GM19397 (cell line): Measurements from ENCODE around the gene LAMC1.
"Not testable (repeated sequence)": the region's sequence is repeated elsewhere in the genome, so short reads cannot be mapped to it uniquely, and the experiment has no call there.

Source experiments
- ATAC-seq: cut with Tn5 transposase; IDR thresholded peaks from one replicate; pipeline ENCODE4 v1.9.1; 2021; ENCODE audit warnings: mild to moderate bottlenecking, moderate library complexity; ENCODE audit not compliant: unreplicated experiment

Gene LAMC1

DNA sequence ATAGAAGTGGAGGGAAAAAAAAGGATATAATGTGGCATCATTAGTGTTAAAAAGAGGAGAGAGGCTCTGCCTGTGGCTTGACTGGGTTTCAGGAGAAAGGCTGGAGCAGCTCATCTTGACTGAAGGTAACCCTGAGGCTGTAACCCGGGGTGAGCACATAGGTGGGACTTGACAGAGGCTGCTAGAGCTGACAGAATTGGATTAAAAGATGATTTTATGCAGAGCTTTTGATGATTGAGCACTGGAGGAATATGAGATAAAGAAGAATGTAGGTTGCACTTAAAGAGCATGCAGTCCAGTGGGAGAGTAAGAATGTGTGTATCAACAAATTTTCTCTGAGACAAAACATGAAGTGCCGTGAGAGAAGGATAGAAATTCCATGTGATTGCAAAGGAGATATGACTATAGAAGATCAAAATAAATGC lies 17.3 kb downstream of the LAMC1 start:
- no peak for ATAC-seq

DNA sequence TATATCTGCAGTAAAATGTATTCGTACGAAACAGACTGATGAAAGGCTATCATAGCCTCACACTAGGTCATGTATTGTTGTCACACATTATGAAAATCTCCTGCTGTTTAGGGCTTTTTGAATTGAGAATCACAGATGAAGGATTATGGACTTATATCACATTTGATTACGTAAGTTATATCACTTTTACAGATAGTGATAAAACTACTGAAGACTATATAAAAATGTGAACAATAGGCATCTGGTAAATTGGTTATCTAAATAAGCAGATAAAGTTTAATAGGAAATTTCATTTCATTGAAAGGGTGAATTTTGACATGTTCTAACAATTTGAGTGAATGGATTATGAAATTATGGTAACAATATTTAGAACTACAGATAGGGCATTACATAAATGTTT lies 20.0 kb downstream of the LAMC1 start:
- ATAC-seq = no peak

- no peak for ATAC-seq
These were observed 20.9 kb downstream of the LAMC1 start for GRCh38 chr1:183043872-183044854.

DNA sequence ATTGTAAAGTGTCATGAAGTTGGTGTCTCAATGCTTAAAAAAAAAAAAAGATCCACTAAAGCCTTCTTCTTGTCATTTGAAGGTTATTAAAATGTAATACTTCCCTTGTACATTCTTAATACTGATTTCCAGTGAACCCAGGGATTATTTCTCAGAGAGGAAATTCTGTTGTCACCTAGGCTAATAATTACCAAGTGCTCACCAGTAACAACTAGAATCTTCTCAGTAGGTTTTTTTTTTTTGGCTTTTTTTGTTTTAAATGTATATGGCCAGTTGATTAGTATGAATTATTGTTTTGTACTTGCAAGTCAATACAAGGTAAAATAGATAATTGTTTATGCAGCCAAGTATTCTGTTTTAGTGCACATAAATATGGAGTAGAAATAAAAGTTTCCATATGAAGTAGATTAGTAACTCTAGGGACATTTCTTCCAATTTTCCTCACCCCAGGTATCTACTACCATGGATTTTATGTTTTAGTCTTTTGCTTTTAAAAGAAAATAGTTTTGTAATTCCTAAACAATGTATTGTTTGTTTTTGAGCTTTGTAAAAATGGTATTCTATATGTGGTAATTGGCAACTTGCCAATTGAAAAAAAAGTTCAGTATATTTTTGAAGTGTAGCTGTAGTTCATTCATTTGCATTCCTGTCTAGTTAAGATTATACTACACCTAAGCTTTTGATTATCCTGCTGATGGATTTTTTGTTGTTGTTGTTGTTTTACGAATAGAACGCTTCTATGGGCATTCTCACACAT lies 21.9 kb downstream of the LAMC1 start:
- no peak for ATAC-seq

GRCh38 chr1:183048087-183049085 lies 25.2 kb downstream of the LAMC1 start:
- ATAC-seq = peak; percentile 99

DNA sequence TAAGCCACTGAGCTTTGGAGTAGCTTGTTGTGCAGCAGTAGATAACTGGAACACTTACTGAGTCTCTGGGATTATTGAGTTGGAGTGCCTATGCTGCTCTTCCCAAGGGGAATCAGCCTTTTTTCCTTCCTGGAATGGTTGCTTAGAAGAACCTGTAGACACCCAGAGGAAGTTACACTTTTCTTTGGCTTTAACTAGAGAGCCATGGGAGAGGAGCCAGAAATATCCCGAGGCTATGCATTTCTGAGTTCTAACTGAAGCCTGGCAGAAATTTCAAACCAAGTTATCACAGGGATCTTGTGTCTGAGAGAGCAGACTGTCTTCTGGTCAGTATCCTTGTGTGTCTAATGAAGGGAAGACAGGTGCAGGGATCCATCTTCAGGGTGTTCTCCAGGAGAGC lies 28.3 kb downstream of the LAMC1 start:
- no peak for ATAC-seq

GRCh38 chr1:183052861-183053260 lies 29.6 kb downstream of the LAMC1 start:
- ATAC-seq = no peak

DNA sequence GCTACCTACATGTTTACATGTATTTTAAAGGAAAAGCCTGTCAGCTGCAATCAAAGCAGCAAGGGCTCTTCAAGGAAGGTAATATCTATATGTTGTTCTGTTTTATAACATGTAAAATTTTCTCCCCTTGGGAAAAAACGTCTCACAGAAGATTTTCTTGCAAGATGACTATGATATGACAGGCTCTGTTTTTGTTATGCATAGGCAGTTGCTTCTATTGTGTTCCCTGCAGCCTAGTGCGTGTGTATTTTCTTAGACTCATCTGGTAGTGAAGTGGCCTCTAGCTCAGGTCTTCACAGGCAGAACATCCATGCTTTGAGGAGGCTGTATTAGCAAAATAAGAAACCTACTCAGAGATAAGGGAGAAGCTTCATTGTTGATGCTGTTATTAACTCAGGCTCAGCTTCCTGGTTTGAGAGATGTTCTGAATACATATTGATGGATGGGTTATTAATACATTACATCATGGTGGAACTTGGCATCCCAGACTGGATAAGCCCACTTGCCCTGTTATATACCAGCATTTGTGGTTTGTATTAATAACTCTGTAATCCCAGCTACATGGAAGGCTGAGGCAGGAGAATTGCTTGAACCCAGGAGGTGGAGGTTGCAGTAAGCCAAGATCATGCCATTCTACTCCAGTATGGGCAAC lies 35.8 kb downstream of the LAMC1 start:
- ATAC-seq = no peak

- no peak for ATAC-seq
These were observed 38.0 kb downstream of the LAMC1 start for GRCh38 chr1:183061194-183061593.

DNA sequence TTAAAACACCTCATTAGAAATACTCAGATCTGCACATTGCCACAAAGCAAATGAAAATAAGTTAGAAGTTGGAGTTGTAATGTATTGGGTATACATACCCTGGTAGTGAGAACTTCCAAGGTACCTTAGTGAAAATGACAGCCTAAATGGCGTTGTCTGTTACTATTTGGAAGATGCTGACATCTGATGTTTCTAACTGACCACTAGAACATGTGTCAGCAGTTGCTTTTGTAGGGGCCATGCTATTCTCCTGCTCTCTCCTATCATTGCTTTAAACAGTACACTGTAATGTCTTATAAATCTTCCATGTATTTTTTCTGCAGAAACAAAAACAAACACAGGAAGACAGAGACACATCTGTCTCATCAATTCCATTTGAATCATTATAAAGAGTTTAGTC lies 40.1 kb downstream of the LAMC1 start:
- no peak for ATAC-seq

DNA sequence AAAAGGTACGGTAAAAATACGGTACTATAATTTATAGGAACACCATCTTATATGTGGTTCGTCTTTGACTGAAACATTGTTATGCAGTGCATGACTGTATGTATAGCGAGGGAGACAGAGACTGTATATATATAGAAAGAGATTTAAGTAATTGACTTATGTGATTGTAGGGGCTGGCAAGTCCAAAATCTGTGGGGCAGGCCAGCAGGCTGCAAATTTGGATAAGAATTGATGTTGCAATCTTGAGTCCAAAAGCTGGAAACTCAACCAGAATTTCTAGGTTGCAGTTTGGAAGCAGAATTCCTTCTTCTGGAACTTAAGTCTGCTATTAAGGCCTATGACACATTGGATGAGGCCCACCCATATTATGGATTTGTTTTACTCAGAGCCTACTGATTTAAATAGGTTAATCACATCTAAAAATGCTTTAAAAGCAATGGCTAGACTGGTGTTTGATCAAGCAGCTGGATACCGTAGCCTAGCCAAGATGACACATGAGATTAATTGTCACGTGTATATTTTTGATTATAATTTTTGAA lies 42.0 kb downstream of the LAMC1 start:
- ATAC-seq = no peak

GRCh38 chr1:183066432-183066831 lies 43.2 kb downstream of the LAMC1 start:
- ATAC-seq = not testable (repeated sequence)

DNA sequence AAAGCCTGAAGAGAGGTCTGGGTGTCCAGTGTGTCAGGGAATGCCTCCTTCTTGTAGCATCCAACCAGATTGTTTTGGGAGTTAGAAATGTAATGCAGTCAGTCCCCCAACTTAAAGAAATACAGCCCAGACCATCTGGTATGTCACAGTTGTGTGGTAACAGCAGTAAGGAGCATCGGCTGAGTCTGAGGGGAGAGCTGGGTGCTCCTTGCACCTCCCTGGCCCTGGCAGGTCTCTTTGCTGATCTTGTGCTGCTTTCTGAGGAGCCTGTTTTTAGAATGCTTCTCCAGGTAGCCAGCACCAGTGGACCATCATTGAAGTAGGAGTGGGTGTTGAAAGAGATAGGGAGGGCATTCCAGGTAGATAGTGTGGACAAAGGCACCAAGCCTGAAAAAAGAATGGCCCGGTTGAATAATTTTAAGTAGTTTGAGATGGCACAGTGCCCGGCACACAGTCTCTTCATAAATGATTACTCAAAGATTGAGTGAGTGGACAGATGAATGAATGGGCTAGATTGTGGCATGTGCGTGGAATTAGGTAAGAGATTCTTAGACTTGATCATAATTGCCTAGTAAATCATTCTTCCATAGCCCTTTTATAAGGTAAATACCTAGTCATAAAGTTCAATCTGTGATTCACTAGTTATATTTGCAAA lies 46.5 kb downstream of the LAMC1 start:
- ATAC-seq = no peak

- ATAC-seq = no peak
These were observed 47.2 kb downstream of the LAMC1 start for GRCh38 chr1:183070234-183070922.

DNA sequence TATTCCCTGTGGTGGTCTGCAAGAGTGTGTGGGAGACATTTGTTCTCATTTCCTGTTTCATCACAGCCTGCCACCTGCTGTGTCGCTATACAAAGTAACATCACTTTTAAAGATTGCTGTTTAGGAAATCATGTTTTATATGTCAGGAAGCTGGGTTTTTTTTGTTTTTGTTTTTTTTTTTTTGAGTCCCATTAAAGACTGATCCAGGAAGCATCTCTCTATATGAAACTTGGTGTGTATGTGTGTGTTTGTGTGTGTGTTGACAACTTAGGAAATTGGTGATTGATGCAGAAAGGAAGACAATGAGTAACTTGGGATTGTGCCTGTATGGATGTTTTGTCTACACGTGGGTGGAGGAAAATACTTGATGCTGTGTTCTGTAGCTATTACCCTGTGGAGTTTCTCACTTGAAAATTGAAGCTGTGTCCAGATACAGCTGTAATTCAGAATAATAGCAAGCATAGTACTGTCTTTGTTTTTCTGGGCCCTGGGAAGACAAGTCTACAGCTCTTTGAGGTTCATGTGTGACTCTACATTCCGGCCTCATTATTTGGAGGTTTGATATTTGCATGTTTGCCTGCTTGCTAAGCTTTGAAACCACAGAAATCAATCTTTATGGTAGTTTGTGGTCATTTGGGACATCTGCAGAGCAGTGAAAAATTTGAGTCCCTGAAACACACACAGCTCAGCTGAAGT lies 47.9 kb downstream of the LAMC1 start:
- ATAC-seq = peak; percentile 85

DNA sequence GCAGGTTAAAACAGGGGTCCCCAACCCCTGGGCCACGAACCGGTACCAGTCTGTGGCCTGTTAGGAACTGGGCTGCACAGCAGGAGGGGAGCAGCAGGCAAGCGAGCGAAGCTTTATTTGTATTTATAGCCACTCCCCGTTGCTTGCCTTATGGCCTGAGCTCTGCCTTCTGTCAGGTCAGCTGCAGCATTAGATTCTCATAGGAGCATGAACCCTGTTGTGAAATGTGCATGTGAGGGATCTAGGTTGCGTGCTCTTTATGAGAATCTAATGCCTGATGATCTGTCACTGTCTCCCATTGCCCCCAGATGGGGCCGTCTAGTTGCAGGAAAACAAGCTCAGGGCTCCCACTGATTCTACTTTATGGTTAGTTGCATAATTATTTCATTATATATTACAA lies 49.4 kb downstream of the LAMC1 start:
- ATAC-seq = not testable (repeated sequence)

DNA sequence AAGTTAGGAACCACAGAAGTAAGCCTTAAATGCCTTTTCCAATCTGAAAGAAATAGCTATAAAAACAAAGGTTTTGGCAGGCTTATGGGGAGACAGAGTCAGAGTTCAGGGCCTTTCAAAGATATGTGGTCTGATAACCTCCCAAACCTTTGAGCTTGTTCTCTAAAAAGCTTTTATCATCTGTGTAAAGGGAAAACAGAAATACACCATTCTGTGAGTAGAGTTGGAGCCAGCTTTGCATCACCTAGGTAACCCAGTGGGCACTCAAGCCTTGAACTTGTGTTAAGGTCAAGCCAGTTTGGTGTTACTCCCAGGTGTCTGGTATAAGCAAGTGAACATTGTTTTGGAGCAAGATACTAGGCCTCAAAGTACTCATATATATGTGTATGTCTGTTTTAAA lies 50.1 kb downstream of the LAMC1 start:
- ATAC-seq = no peak

GRCh38 chr1:183074215-183074614 lies 51.0 kb downstream of the LAMC1 start:
- ATAC-seq = no peak
